ENCODE measurements around the gene APOL3. TPM values are rescaled to one million over a fixed set of nuclear protein-coding genes. Genes with fewer than 3 reads are reported as not detected.

Gene APOL3
- total RNA-seq, result 47.7 and 58.8 TPM in 2 replicates

DNA sequence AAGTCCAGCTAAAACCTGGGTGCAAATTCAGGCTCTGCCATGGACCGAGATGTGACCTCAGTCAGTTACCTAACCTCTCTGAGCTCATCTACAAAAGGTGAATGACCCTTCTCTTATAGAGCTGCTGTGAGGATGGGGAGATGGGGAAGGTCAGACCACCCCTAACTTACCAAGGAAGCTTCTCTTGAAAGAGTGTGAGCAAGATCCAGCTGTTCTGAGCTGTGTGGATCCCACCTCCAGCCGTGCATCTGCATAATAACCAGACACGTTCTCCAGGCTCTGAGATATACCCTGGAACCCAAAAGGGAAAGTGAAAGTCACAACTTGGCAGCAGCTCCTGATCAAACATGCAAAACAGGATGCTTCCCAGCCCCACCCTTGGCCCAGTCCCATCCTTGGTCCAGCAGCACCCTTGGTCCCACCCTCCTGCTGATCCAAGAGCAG, at the start of gene APOL3:
Gene APOL3 (minus strand): TSS at position 257 of the 444 bp plus-strand sequence. CDS start 11,700 bp downstream, outside the sequence.

GRCh38 chr22:36201630-36202319, 41.2 kb upstream of the APOL3 start, which contains the start of gene APOL4:
APOL4 (minus strand) TSS chr22:36201809; CDS start chr22:36201734, 75 bp downstream.

Other genes starting within 250 kb of the APOL3 start
- 167 and 186 TPM in 2 replicates for gene RBFOX2, start 131.9 kb downstream of the APOL3 start, total RNA-seq
- 0.57 and 1.6 TPM in 2 replicates for gene APOL4, start 41.1 kb upstream of the APOL3 start, total RNA-seq
- 37.2 and 38.8 TPM in 2 replicates for gene APOL2, start 78.8 kb upstream of the APOL3 start, total RNA-seq
- 3.3 and 3.6 TPM in 2 replicates for gene APOL1, start 92.4 kb upstream of the APOL3 start, total RNA-seq
- gene MYH9, start 227.2 kb upstream of the APOL3 start, total RNA-seq, result 1,027 and 1,261 TPM in 2 replicates